Measurements from ENCODE around the gene INSYN2A. TPM values are rescaled to one million over a fixed set of nuclear protein-coding genes. Genes with fewer than 3 reads are reported as not detected.

The INSYN2A gene
- total RNA-seq, 2 experiments from 2014 or later, result not detected

DNA sequence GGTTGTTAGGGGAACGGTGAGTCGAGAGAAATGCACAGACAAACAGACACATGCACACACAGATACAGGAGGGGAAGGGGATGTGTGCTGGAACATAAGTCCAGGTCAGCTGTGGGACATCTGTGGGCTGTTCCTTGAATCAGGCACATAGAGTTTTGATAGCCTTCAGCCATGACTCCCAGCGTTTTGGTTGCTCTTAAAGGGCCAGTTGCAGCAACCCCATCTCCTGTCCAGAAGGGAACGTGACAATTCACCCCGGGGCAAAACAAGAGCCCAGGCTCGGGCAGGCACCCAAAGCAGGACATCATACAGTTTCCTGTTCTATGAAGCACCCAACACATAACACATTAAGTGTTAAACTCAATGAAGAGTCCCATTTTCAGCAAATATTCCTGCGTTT lies 9.6 kb downstream of the INSYN2A start:
- Mint-ChIP-seq H3K36me3 (no peaks in the 10 kb centered on the region), H3K27ac (no peak overlapping the region), H3K4me3 (no peak overlapping the region), H3K9me3 (peaks cover 2% of the 10 kb centered on the region), H3K4me1 (no peaks in the 10 kb centered on the region), H3K27me3 (no peaks in the 10 kb centered on the region)
- POLR2A ChIA-PET, result no interaction called here
- ATAC-seq (ENCODE audit: low read depth), result no peak
- DNase-seq, result no peak

DNA sequence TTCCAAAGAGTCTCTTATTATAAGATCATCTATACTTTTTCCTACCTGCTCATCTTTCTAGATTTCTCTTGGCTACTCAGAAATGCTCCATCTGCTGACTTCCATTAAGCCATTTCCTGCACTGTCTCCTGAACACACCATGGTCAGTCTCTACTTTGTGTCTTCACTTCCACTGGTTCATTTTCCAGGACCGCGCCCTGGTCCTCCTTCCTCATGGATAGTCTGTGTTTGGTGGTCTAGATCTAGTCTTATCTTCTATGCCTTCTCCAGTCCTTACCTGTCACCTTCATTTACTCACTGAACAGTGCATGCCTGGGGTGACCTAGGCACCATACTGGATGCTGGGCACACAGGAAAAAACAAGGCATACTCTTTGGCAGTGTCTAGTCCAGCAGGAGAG lies 11.8 kb downstream of the INSYN2A start:
- no peak for ATAC-seq (ENCODE audit: low read depth)
- POLR2A ChIA-PET, result no interaction called here
- Mint-ChIP-seq H3K27ac (no peak overlapping the region), H3K9me3 (peaks cover 2% of the 10 kb centered on the region), H3K27me3 (no peaks in the 10 kb centered on the region), H3K4me1 (no peaks in the 10 kb centered on the region), H3K4me3 (no peak overlapping the region), H3K36me3 (no peaks in the 10 kb centered on the region)
- no peak for DNase-seq

DNA sequence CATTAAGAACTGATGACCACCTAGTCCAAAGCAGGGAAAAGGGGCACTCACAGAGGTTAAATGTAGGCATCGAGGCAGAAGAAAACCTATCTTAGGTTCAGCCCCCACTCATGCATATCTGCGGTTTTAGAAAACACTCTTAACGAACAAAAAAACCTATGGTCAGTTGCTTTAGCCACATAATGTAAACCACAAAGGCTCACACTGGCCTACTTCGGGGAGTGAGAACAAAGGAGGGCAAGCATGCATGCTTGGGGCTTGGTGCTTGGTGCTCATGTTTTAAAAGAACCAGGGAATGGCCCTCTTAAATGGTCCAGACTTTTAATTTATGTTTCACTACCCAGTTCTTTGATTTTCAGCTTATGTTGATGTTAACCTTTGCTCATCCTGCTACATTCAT lies 14.2 kb downstream of the INSYN2A start:
- ATAC-seq (ENCODE audit: low read depth) (no peak), DNase-seq (no peak)
- no peaks in the 10 kb centered on the region for H3K27me3 Mint-ChIP-seq
- H3K4me3 Mint-ChIP-seq, result no peak overlapping the region
- POLR2A ChIA-PET, result no interaction called here
- peaks cover 2% of the 10 kb centered on the region for H3K9me3 Mint-ChIP-seq
- H3K27ac Mint-ChIP-seq, result no peak overlapping the region
- H3K36me3 Mint-ChIP-seq, result no peaks in the 10 kb centered on the region
- H3K4me1 Mint-ChIP-seq, result no peaks in the 10 kb centered on the region

DNA sequence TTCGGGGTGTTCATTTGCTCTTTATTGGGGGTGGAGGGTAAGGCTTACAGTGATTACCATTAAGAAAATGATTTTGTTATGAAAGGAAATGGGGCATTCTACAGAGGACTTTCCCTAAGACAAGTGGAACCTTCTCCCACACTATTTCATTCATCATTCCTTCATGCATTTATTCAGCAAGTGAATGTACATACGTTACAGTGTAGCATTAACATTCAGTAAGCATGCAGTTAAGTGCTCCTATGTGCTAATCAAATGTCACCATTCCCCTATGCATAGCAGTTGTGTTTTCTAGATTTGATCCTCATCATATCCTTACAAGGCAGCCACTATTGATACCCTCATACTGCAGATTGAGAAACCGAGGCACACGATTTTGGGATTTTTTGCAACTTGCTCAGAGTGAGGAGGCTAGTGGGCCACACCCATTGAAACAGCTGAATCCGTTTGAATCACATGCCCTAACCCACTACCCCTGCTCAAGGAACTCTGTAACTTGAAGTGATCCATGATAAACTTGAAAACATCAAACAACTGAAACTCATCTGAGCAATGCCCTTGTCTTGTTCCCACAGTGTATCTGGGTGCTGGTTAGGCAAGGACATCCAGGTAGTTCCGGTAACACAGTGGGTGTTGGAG lies 16.7 kb downstream of the INSYN2A start:
- no peak for DNase-seq
- Mint-ChIP-seq H3K9me3 (peaks cover 2% of the 10 kb centered on the region), H3K4me3 (no peak overlapping the region), H3K27me3 (no peaks in the 10 kb centered on the region), H3K27ac (no peak overlapping the region), H3K36me3 (no peaks in the 10 kb centered on the region), H3K4me1 (no peaks in the 10 kb centered on the region)
- no peak for ATAC-seq (ENCODE audit: low read depth)
- POLR2A ChIA-PET, result no interaction called here

DNA sequence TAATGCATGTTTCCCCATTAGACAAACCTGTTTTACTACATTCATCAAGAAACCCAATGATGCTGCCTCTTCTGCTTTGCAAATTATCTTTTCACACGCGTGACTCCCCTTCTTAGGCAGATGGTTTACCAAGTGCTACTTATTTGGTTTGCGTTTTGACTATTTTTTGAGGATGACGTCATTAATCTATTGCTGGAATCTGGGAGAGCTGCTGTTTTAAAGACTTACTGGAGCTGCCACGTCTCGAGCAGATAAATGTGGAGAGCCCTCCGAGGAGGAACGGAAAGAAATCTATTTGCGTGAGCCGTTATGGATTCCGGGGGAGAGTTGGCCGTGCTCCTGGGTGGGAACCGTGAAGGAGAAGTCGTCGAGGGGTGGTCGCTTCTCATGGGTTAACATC lies 19.7 kb downstream of the INSYN2A start:
- POLR2A ChIA-PET, result no interaction called here
- ATAC-seq (ENCODE audit: low read depth) (no peak), DNase-seq (no peak)
- no peaks in the 10 kb centered on the region for H3K4me1 Mint-ChIP-seq
- H3K4me3 Mint-ChIP-seq, result no peak overlapping the region
- no peaks in the 10 kb centered on the region for H3K36me3 Mint-ChIP-seq
- no peaks in the 10 kb centered on the region for H3K9me3 Mint-ChIP-seq
- no peak overlapping the region for H3K27ac Mint-ChIP-seq
- no peaks in the 10 kb centered on the region for H3K27me3 Mint-ChIP-seq

DNA sequence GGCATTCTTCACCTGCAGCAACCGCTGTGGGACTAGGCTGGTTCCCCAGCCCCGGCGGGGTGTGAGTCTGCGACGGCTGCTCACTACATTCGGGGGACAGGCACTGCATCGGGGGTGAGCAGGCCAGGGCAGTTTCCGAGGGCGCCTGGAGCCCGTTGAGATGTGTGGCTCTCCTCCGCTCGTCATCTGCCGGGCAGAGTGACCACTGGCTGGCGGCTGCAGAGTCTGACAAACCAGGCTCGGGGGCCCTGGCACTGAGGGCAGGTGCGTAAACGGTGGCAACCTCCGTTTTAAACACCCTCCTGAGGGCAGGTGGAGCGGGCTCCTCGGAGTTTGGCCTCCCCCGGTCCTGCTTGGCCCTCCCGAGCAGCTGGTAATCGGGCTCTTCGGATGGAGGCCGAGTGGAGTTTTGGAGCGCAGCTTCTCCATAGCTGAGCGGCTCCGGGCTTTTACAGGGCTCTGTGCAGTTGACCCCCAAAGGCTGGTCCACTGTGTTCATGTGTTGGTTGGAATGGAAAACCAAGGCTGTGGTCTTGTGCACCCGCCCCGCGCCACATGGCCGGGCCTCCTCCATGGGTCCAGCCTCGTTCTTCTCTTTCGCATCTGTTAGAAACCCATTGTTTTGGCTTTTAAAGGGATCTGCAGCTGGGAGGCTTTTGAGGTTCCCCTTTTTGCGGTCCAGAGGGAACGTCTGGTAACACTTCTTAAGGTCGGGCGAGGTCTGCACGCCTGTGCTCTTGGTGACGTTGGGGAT lies 20.9 kb downstream of the INSYN2A start:
- Mint-ChIP-seq H3K9me3 (no peaks in the 10 kb centered on the region), H3K4me3 (no peak overlapping the region), H3K27ac (no peak overlapping the region), H3K27me3 (no peaks in the 10 kb centered on the region), H3K36me3 (no peaks in the 10 kb centered on the region), H3K4me1 (no peaks in the 10 kb centered on the region)
- no peak for DNase-seq
- POLR2A ChIA-PET, result no interaction called here
- no peak for ATAC-seq (ENCODE audit: low read depth)

DNA sequence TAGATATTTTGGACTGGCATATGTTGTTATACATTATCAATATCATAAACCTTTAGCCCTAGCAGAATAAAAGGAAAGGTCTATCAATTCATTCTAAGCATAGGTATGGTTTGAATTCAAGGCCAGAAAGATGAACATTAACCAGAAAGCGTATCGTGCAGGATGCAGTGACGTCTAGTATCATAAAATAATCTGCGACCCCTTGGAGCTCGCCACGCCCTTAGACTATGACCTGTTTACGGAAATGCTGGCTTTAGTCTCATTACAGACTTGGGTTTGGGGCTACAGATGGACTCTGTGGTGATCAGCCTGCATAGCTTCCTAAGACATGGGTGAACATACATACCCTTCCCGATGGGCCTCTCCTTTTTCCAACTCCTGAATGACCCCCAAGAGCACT lies 21.5 kb downstream of the INSYN2A start:
- no peaks in the 10 kb centered on the region for H3K4me1 Mint-ChIP-seq
- POLR2A ChIA-PET, result no interaction called here
- no peak overlapping the region for H3K4me3 Mint-ChIP-seq
- ATAC-seq (ENCODE audit: low read depth) (no peak), DNase-seq (no peak)
- H3K9me3 Mint-ChIP-seq, result no peaks in the 10 kb centered on the region
- no peaks in the 10 kb centered on the region for H3K36me3 Mint-ChIP-seq
- H3K27me3 Mint-ChIP-seq, result no peaks in the 10 kb centered on the region
- no peak overlapping the region for H3K27ac Mint-ChIP-seq

DNA sequence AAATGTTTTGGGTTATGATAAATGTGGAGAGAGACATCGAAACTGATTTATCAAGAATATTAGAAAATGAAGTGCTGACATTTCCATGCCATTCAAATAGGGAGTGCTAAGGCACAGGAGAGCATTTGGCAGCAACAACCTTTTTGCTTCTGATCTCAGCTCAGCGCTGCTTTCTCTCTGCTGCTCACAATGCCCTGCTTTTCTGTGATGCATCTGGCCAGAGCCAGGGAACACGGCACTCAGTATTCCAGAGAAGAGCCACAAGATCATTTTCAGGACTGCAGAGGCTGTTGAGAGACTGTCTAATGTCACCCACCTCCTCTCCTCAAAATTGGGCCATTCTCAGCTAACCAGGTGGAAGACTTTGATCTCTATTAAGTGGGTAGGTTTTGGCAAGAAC lies 28.1 kb downstream of the INSYN2A start:
- Mint-ChIP-seq H3K36me3 (no peaks in the 10 kb centered on the region), H3K9me3 (no peaks in the 10 kb centered on the region), H3K4me1 (no peaks in the 10 kb centered on the region), H3K27ac (no peak overlapping the region), H3K4me3 (no peak overlapping the region), H3K27me3 (no peaks in the 10 kb centered on the region)
- POLR2A ChIA-PET, result no interaction called here
- DNase-seq, result no peak
- no peak for ATAC-seq (ENCODE audit: low read depth)

DNA sequence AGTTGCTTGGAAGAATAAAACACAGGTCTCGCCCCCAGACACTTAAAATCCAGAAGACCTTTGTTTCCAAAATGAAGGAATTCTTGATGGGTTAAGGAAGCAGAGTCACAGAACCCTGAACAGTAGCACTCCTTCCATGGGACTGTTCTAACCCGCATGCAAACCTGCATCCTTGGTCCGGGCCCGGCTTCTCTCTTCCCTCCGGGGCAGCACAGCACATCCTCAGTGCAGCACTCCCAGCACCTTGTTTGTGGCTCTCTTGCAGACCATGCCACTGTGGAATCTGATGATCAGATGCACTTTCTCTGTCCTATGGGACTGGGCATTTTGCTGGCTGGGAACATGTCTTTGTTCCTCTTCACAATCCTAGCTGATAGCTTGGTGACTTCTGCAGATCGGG lies 33.5 kb downstream of the INSYN2A start:
- Mint-ChIP-seq H3K27me3 (peaks cover 2% of the 10 kb centered on the region), H3K4me3 (no peak overlapping the region), H3K4me1 (no peaks in the 10 kb centered on the region), H3K27ac (no peak overlapping the region), H3K36me3 (no peaks in the 10 kb centered on the region), H3K9me3 (no peaks in the 10 kb centered on the region)
- DNase-seq (no peak), ATAC-seq (ENCODE audit: low read depth) (no peak)
- POLR2A ChIA-PET, result no interaction called here

DNA sequence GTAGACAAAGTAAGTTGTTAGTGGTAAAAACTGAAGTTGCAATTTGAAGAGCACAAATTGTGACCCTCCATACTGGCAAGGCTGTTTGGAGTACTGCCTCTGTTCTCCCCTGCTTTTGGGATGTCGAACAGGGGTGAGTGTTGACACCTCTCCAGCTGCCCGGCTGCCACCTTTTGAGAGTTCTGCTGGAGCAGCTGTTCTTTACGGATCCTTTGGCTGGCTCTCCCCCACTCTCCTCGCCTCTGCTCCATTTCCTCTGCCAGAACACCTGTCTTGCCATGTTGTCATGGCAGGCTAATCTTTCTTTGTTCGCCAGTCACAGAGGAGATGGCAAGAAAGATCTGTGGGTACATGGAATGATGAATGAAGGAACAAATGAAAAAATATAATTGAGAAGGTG lies 34.9 kb downstream of the INSYN2A start:
- H3K4me1 Mint-ChIP-seq, result no peaks in the 10 kb centered on the region
- ATAC-seq (ENCODE audit: low read depth) (no peak), DNase-seq (no peak)
- H3K36me3 Mint-ChIP-seq, result no peaks in the 10 kb centered on the region
- POLR2A ChIA-PET, result no interaction called here
- no peaks in the 10 kb centered on the region for H3K9me3 Mint-ChIP-seq
- H3K4me3 Mint-ChIP-seq, result no peak overlapping the region
- peaks cover 2% of the 10 kb centered on the region for H3K27me3 Mint-ChIP-seq
- H3K27ac Mint-ChIP-seq, result no peak overlapping the region

DNA sequence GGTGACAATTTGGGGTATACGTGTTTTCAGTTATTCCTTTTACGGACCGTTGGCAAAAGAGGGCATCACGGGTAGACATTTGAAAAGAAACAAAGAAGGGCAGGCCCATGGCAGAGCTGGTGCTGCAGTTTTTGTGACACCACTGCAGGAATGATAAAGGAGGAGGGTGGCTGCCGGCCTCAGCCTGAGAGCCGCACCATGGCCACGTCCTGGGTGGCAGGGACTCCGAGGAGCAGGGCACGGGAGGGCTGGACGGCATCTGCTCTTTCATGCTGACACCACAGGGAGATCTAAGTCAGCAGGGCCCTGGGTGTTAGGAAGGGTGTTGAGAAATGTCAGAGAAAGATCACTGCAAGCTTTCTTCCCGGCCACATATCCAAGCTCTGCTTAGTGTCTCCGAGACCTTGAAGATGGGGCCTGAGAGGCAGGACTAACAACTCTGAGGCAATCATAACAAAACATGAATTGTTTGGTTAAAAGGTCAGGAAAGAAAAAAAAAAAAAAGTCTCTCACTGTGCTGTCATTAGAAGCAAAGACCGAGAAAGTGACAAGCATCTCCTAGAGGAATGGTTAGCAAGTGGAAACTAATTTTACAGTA lies 36.6 kb downstream of the INSYN2A start:
- Mint-ChIP-seq H3K9me3 (no peaks in the 10 kb centered on the region), H3K27me3 (peaks cover 2% of the 10 kb centered on the region), H3K4me3 (no peak overlapping the region), H3K4me1 (no peaks in the 10 kb centered on the region), H3K27ac (no peak overlapping the region), H3K36me3 (no peaks in the 10 kb centered on the region)
- POLR2A ChIA-PET, result no interaction called here
- no peak for DNase-seq
- ATAC-seq (ENCODE audit: low read depth), result no peak

DNA sequence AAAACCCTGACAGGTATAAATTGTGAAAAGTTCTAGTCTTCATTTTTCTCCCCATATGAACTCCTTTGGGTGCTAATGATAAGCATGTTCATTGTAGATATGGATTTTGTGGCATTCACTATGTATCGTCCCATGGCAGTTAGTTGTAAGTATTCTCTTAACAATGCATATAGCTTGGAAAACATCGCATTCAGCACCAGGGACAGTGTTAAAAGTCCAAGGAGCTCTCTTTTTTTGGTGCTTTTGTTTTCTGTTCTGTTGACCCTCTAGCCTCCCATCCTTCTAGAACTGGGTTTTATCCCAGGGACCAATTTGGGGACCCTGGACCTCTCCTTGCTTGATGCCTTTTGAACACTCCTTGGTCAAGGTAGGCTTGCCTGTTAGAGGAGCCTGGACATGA lies 37.7 kb downstream of the INSYN2A start:
- H3K4me1 Mint-ChIP-seq, result no peaks in the 10 kb centered on the region
- ATAC-seq (ENCODE audit: low read depth) (no peak), DNase-seq (no peak)
- POLR2A ChIA-PET, result no interaction called here
- peaks cover 2% of the 10 kb centered on the region for H3K27me3 Mint-ChIP-seq
- H3K27ac Mint-ChIP-seq, result no peak overlapping the region
- H3K9me3 Mint-ChIP-seq, result no peaks in the 10 kb centered on the region
- H3K4me3 Mint-ChIP-seq, result no peak overlapping the region
- H3K36me3 Mint-ChIP-seq, result no peaks in the 10 kb centered on the region

DNA sequence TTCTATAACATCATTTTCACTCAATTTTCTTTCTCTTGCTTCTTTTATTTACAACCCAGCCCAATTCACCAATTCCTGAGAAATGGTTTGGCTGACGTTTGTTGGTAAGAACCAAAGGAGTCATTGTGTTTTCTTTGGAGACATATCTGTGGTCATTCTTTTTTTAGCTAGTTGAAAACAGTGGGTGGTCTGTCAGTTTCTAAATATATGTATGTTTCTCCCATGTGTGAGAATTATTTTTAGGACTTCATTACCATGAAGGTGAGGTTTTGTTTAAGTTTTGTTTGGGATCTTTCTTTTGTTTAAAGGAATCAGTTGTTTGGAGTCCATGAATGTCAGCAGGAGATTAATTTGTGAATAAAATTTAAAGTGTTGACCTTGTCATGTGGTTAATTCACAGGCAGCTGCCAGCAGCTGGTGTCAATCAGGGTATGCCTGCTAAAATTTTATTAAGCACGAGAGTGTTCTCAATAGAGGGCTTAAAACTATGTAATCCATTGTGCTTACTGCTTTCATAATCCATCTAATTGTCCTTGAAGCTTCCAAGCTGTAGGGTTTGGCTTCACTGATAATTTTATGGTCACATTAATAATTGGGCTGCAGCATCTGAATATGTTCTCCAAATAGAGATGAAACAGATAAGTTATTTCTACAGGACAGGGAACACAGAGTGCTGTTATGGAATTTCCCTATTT lies 38.7 kb downstream of the INSYN2A start:
- no peaks in the 10 kb centered on the region for H3K4me1 Mint-ChIP-seq
- DNase-seq (no peak), ATAC-seq (ENCODE audit: low read depth) (no peak)
- H3K36me3 Mint-ChIP-seq, result no peaks in the 10 kb centered on the region
- no peak overlapping the region for H3K4me3 Mint-ChIP-seq
- POLR2A ChIA-PET, result no interaction called here
- no peaks in the 10 kb centered on the region for H3K9me3 Mint-ChIP-seq
- H3K27ac Mint-ChIP-seq, result no peak overlapping the region
- peaks cover 2% of the 10 kb centered on the region for H3K27me3 Mint-ChIP-seq

DNA sequence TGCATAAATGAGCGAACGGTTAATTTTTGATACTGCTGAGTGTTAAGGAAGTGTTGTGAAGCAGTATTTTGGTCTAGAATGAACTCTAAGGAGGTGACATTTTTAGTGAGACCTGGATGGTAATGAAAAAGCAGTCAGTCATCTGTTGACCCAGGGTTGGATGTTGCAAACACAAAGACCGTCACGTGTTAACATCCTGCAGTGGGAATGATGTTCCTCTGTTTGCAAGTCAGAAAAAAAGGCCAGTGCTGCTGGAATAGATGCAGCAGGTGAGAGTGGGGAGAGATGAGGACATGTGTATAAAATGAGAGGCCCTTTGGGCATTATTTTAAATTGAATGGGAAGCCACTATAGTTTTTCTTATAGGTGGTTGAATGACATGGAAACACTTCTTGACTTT lies 39.3 kb downstream of the INSYN2A start:
- Mint-ChIP-seq H3K4me3 (no peak overlapping the region), H3K36me3 (no peaks in the 10 kb centered on the region), H3K27me3 (peaks cover 2% of the 10 kb centered on the region), H3K27ac (no peak overlapping the region), H3K4me1 (no peaks in the 10 kb centered on the region), H3K9me3 (no peaks in the 10 kb centered on the region)
- ATAC-seq (ENCODE audit: low read depth) (no peak), DNase-seq (no peak)
- POLR2A ChIA-PET, result no interaction called here
